CD4-positive, alpha-beta T cell treated with Interleukin-4 for 4 hours (primary cell): ENCODE measurements around the gene GHRH.

Experiments
- DNase-seq: peaks from one replicate; pipeline ENCODE4 v3.0.0-alpha.2; 2020

GHRH gene, protein sequence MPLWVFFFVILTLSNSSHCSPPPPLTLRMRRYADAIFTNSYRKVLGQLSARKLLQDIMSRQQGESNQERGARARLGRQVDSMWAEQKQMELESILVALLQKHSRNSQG

DNA sequence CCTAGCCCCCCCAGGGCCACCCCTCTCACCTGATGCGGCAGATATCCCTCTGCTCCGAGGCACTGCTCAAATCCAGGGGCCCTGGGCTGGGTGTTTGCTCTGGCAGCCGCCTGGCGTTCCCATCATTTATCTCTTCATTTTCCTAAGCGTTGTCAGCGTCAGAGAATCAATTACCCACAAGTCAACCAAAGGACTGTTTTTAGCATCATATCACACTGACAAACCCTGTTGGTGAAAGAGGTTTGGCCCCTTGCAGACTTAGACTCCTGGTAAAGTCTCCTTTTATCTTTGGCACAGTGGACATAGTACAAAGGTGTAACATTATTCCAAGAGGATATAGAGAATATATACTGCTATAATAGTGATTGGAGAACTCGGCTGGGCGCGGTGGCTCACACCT, at the start of gene GHRH:
Gene GHRH (minus strand): TSS at position 101 of the 400 bp plus-strand sequence. CDS start 4,925 bp downstream, outside the sequence.
- no peak for DNase-seq

DNA sequence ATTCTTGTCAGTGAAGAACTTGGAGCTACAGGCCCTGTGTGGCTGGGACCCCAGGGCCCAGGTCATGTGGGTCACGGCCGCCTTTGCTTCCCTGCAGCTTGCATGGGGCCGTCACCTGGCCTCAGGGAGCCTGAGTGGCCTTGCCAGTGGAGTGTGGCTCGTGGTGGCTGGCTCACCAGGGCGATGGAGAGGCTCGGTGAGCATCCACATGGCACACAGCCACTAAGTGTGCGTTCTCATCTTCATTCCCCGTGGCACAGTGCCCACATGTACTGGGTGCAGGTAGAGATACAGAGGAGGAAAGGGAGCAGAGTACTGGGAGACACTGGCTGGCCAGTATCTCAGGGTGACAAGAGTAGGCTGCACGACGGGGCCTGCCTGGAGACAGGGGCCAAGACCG, 49.3 kb upstream of the GHRH start:
- DNase-seq, result no peak

DNA sequence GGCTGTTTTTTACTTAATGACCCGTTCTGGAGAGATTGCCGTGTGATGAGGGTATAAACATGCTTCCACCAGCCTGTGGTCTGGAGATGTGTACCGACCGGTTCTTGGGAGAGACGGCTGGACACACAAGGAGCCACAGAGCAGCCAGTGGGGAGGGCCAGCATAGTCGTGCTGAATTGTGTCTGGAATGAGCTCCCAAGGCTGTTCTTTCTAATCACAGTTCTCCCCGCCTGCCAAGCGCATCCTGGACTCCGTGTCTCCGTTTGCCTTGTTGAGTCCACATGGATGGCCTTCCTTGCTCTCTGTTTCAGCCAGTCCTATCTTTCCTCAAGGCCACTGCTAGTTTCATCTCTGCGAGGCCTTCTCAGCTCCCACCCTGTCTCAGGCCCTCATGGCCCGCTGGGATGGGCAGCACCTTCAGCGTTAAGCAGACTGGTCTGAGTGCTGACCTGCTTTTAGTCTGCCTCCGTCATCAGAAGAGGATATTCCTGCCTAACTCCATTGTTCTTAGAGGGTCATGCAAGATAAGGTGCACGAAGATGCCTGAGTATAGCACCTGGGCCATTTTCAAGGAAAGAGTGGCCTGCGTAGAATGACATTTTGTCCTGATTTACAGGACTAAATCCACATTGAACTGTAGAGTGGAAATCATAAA, 48.4 kb upstream of the GHRH start:
- DNase-seq, result no peak

DNA sequence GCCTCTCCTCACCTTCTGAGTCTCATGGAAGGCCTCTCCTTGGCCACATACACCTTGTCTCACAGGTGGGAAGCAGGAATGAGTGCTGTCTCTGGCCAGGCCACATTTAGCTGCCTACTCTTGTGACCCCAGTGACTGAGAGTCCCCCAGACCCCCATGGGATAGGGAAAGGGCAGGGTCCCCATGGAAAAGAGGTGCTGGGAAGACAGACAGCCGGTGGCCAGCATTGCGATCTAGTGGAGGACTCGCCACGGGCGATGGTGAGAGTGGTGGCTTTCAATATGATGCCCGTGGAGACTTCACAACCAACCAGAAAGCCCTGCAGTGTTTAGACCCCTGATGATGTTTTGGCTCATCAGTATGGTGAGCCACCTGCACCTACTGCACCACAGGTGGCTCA, 47.7 kb upstream of the GHRH start:
- no peak for DNase-seq

DNA sequence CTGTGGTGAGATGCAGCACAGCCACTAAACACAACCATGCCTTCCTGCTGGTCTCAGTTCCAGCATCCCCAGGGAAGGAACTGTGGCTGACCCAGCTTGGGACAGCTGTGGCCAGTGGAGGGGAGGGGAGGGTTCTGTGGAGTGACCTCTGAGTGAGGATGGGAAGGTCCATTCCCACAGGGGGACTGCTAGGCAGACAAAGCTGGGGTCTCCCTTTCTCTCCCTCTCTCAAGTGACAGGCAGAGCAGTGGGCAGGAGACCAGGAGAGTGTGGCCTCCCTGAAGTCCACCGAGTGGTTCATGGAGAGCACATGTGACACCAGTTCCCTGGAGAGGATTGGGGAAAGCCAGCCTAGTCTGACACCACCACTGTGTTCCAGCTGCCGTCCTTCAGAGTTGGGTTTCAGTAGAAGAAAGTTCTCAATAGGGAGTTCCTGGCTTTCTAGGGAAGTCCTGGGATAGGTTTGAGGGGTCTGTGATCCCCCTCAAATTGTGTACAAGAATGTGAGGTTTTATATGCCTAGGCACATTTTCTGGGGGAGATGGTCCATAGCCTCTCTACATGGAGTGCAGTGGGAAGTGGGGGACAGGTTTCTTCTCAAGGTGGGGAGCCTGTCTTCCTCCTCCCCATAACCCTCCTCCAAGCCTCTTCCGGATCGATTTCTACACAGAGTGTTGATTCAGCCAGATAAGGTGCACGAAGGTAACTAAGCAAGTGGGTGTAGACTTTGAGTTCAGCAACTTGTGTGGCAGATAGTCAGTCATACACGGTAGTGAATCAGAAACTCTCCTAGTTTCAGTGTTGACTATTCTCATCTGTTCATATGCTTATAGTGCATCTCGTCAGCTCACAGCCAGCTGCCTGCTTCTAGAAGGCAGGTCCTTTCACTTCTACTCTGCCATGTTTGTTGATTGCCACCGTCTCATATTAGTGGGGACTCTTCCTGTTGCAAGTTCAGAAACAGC, 46.8 kb upstream of the GHRH start:
- no peak for DNase-seq

DNA sequence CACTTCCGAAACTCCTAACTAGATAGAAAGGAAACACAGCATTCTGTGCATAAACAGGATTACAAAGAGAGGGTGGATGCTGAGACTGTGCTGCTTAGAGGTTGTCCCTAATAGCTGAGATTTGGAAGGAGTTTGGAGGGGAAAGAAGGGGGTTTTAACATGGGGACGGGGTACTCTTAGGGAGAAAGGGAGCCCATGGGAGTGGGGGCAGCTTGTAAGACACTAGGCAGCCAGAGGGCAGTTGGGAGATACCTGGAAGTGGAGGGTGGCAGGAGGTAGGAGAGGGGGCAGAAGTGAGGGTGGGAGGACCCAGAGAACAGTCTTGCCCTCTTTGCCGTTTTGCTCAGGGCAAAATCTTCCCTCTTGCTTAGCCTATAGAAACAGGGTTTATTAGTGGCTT, 44.2 kb upstream of the GHRH start:
- DNase-seq, result no peak

DNA sequence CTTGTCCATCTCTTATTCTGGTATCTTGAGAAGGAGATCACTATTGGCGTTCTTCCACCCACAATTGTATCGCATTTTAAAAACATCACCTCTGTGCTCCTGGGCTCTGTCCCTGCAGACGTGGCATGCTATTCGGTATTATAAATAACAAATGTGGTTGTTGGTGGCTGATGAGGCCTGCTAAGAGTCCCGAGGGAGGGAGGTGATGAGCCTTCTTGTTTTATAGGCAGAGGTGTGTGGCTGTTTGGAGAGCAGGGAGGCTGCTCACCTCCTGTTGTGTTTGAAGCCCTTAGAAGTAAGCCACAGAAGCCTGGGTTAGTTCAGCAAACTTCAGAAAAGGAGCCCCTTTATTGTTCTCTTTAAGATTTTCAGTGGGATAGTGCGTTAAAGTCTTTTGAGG, 43.5 kb upstream of the GHRH start:
- no peak for DNase-seq

DNA sequence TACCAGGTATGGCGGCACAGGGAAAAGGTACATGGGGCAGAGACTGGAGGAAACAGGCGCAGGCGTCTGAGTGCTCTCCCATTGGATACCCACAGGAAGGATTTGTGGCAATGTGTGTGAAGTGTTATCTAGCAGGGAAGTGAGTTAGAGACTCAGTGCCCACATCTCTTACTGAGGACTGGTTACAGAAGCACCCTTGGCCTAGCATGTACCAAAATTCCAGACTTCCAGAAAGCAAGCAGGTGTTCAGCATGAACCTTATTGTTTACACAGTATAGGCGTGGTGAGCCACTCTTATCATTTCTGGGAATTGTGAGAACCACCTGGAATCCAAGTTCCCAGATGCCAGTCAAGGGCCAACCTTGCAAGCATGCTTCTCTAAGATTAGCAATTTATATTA, 42.0 kb upstream of the GHRH start:
- DNase-seq, result no peak

DNA sequence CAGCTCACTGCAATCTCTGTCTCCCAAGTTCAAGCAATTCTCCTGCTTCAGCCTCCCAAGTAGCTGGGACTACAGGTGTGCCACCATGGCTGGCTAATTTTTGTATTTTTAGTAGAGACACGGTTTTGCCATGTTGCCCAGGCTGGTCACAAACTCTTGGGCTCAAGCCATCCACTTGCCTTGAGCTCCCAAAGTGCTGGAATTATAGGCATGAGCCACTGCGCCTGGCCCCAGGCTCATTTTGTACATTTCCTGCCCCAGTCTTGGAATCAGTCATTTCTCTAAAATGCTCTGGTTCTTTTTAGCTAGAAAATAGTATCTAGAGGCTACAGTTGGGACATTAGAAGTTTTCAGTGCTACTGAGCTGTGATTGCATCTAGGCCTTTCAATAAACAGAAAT, 41.4 kb upstream of the GHRH start:
- DNase-seq, result no peak

DNA sequence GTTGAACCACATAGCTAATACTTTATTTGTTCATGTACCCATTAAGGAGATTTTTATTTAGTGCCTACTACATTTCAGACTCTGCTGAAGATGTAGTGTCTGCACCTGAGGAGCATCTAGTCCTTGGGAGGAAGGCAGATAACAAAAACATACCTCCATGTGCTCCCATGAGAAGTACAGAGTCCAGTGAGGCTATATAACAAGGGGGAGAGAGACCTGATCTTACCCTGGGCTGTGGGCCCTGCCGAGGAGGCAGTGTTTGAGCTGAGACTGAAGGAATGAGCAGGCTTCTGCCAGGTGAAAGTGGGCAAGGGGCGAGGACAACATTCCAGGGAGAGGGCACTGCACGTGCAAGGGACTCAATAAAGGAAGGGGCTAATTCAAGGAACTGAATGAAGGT, 39.9 kb upstream of the GHRH start:
- no peak for DNase-seq

DNA sequence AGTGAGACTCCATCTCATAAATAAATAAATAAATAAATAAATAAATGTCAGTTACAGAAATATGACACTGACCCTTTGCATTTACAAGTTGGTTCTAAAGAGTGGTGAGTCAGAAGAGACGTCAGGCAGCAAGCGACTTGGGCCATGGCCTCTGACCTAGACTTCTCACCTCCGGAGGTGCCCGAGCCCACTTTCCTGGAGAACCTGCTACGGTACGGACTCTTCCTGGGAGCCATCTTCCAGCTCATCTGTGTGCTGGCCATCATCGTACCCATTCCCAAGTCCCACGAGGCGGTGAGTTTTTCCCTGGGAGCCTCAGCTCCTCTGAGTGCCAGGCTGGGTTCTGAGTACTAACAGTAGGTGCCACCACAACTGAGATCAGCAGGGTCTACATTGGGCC, 39.5 kb upstream of the GHRH start:
- no peak for DNase-seq

DNA sequence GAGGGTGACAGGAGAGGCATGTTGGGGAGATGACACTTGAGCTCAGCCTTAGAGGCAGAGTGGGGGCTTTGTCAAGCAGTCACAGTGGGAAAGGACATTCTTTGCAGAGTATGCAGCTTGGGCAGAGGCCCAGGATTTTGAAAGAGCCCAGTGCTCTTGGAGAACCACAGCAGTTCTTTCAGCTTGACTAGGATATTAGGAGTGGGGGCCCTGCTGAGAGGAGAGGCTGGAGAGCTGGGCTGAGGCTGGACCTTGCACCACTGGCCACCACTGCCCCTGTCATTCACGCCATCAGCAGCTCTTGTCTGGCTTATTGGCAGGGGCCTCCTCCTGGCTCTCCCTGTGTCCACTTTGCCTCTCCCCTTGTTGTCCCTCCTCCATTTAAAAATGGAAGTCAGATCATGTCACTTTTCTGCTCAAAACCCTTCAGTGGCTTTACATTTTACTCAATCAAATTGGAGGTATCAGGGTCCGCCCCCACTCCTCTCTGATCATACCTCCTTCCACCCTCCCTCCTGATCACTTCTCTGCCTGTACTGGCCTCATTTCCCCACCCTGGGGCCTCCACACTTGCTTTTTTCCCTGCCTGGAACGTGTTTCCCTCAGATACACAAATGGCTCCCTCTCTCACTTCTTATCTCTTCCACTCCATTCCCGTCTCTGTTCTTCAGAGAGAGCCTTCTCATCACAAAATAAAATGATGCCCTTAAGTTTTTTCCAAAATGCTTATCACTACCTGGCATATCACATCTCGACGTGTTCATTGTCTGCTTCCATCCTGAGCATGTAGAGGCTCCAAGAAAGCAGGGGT, 38.3 kb upstream of the GHRH start:
- DNase-seq, result no peak

DNA sequence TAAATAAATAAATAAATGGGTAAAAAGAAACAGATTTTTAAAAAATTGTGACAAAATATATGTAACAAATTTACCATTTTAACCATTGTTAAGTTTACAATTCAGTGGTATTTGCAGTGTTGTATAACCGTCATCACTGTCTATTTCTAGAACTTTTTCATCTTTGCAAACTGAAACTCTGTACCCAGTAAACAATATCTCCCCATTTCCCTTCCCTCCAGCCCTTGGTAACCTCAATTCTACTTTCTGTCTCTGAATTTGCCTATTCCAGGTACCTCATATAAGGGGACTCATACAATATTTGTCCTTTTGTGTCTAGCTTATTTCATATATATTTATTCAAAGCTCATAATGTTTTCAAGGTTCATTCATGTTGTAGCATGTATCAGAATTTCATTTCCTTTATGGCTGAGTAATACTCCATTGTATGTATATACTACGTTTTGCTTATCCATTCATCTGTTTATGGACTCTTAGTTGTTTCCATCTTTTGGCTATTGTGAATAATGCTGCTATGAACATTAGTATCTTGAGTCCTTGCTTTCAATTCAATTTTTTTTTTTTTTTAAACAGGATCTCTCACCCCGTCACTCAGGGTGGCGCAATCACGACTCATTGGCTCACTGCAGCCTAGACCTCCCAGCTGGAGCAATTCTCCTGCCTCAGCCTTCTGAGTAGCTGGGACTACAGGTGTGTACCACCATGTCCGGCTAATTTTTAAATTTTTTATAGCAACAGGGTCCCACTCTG, 36.8 kb upstream of the GHRH start:
- DNase-seq, result no peak

DNA sequence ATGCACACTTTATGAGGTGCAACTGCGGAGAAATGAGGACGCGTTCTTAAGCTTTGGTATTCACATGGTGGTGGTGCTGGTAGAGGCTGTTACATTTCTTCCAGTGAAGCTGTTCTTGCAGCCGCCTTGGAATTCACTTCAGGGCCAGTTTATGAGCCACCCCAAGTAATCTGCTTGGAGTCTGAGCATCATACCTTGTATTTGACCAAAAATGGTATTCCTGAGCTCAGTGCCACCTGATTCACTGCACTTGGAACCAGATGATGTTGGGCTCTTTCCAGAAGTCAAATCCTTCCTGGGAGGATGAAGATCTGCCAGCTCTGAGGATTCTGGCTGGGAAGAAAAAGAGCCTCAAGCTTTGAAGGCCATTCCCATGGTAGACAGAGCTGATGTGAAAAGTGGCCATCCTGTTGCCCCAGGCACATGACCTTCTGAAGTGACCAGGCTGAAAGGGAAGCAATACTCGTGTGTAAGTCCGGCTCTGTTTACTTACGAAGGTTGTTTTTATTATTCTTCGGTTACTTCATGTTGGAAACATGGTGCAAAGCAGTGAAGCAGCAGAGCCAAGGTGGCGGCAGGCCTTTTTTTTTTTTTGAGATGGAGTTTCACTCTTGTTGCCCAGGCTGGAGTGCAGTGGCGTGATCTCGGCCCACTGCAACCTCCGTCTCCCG, 35.6 kb upstream of the GHRH start:
- no peak for DNase-seq

DNA sequence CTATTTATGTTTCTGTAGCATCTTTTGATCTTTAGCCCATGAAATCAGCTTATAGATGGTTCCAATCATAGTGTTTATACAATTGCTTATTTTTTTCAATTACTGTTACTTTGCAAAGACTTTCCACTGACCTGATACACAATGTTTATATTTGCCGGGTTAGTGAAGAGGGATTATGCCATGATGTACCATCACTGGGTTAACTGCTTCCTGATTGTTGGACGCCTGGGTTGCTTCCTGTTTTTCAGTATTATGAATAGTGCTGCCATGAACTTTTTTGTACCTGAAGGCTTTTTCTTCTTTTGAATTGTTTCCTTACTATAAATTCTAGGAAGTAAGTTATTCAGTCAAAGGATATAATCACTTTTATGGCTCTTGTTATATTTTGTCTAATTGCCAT, 34.8 kb upstream of the GHRH start:
- no peak for DNase-seq

DNA sequence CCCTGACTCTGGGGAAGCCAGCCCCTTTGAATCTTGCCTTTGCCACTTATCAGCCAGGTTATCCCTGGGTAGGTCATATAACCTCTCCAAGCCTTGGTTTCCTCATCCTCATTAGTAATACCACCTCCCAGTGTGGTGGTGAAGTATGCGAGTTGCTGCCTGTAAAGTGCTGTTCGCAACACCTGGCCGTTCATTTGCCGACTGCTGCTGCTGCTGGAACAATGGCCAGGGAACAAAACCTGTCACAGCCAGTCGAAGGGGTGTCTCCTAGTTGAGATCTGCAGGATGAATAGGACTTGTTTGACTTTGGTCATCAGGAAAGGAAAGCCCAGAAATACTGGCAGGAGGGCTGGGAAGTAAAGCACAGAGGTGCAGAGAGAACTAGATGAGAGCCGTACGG, 34.0 kb upstream of the GHRH start:
- no peak for DNase-seq

DNA sequence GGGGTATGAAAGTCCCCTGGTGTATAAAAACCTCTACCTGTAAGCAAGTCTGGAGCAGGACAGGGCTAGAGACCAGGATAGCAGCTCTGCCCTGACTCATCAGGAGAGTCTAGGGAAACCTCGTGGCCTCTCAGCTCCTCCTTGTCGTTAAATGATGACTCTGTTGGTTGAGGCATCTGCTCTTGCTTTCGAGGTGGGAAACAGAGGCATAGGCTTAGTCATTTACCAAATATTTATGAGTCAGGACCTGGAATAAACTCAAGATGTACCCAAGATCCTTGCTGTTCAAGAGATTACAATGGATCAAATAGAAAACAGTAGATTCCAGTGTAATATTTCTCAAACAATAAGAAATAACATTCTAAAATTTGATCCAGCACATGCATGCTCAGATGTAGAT, 33.4 kb upstream of the GHRH start:
- no peak for DNase-seq

DNA sequence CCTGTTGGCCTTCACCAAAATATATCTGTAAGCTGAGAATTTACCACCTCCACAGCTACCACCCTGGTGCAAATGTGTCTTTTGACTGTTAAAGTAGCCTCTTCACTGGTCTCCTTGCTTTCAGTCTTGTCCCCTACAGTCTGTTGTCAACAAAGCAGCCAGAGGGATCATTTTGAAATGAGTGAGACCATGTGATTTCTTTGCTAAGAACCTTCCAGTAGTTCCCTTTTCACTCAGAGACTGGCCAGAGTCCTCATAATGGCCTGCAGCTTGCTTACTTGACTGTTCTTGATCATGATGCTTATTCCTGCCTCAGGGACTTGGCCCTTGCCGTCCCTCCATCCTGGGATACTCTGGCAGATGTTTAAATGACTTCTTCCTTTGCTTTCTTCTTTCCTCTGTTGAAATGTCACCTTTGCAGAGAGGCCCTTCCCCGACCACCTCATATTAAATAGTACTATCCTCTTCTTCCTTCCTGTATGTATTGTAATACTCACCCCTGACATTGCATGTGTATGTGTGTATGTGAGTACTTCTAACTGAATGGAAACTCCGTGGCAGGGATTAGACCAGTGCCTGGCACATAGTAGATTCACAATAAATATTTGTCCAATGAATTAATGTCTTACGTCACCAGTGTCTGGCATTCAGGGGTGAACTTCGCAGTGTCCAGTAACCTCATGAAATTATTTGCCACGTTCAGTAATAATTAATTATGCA, 32.8 kb upstream of the GHRH start:
- DNase-seq, result no peak

DNA sequence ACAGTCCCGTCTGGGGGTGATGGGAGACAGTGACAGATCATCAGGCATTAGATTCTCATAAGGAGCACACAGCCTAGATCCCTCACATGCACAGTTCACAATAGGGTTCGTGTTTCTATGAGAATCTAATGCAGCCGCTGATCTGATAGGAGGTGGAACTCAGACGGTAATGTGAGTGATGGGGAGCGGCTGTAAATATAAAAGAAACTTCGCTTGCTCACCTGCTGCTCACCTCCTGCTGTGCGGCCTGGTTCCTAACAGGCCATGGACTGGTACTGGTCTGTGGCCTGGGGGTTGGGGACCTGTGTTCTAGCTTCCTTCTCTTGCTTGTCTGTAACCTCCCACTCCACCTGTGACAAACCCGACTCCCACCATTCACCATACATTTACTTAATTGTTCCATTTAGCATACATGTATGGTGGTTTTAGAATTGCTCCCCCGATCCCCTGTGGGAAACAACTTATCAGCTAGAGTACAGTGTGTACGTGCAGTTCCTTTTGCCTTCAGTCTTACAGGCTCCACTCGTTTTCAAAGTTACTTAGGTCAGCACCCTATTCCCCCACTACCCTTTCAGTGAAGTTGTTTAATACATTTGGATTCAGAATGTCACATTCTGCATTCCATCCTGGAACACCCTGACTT, 31.8 kb upstream of the GHRH start:
- DNase-seq, result no peak

DNA sequence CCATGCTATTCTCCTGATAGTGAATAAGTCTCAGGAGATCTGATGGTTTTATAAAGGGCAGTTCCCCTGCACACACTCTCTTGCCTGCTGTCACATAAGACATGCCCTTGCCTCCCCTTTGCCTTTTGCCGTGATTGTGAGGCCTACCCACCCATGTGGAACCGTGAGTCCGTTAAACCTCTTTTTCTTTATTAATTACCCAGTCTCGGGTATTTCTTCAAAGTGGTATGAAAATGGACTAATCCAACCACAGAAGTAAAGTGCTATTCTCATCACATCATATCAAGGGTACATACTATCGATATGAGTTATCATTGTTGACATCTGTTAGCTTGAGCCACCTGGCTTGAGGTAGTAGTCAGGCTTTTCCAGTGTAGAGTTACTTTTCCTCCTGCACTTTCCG, 30.1 kb upstream of the GHRH start:
- no peak for DNase-seq
